HG02884 (cell line): ENCODE data around the gene HACD4.
A peak's percentile ranks its signal among the peaks of the same experiment; 100 is the strongest.

Experiments used
- ATAC-seq: cut with Tn5 transposase; IDR thresholded peaks from one replicate; pipeline ENCODE4 v1.9.1; 2021; ENCODE audit warnings: mild to moderate bottlenecking, moderate library complexity; ENCODE audit not compliant: unreplicated experiment

The HACD4 gene

GRCh38 chr9:21031091-21031807 is at the start of gene HACD4:
TSS of gene HACD4 (minus strand) at chr9:21031640. CDS start at chr9:21031590, 50 bp downstream.
- peak; percentile 56 for ATAC-seq

- no peak for ATAC-seq
Measured at GRCh38 chr9:21080793-21081192, 49.4 kb upstream of the HACD4 start.

- ATAC-seq: no peak
Measured at GRCh38 chr9:21078702-21079101, 47.3 kb upstream of the HACD4 start.

GRCh38 chr9:21077781-21078180 is 46.3 kb upstream of the HACD4 start, which contains the start of gene IFNB1:
TSS of gene IFNB1 (minus strand) at chr9:21077942. CDS start at chr9:21077869, 73 bp downstream.
- ATAC-seq: no peak

- no peak for ATAC-seq
Measured at GRCh38 chr9:21075484-21075883, 44.0 kb upstream of the HACD4 start.

GRCh38 chr9:21070906-21071305 is 39.5 kb upstream of the HACD4 start:
- ATAC-seq: no peak

- no peak for ATAC-seq
Measured at GRCh38 chr9:21070171-21070571, 38.7 kb upstream of the HACD4 start.

- ATAC-seq: no peak
Measured at GRCh38 chr9:21060919-21061561, 29.6 kb upstream of the HACD4 start.

GRCh38 chr9:21056931-21057330 is 25.5 kb upstream of the HACD4 start:
- no peak for ATAC-seq

GRCh38 chr9:21053851-21054250 is 22.4 kb upstream of the HACD4 start:
- ATAC-seq: no peak

- ATAC-seq: no peak
Measured at GRCh38 chr9:21047281-21047691, 15.8 kb upstream of the HACD4 start.

- no peak for ATAC-seq
Measured at GRCh38 chr9:21043841-21044240, 12.4 kb upstream of the HACD4 start.

- ATAC-seq: no peak
Measured at GRCh38 chr9:21042466-21042865, 11.0 kb upstream of the HACD4 start.

GRCh38 chr9:21039302-21039701 is 7.9 kb upstream of the HACD4 start:
- ATAC-seq: no peak

- ATAC-seq: no peak
Measured at GRCh38 chr9:21037278-21037677, 5.8 kb upstream of the HACD4 start.

GRCh38 chr9:21031808-21032183 is 356 bp upstream of the HACD4 start:
- no peak for ATAC-seq

- ATAC-seq: peak; percentile 85
Measured at GRCh38 chr9:21030389-21031035, 928 bp downstream of the HACD4 start.

GRCh38 chr9:21029661-21030060 is 1.8 kb downstream of the HACD4 start:
- ATAC-seq: no peak

GRCh38 chr9:21028466-21028865 is 3.0 kb downstream of the HACD4 start:
- ATAC-seq: no peak

- no peak for ATAC-seq
Measured at GRCh38 chr9:21027295-21027694, 4.1 kb downstream of the HACD4 start.

GRCh38 chr9:21023861-21024260 is 7.6 kb downstream of the HACD4 start:
- ATAC-seq: no peak

GRCh38 chr9:21018177-21018576 is 13.3 kb downstream of the HACD4 start:
- no peak for ATAC-seq
